Activated naive CD4-positive, alpha-beta T cell treated with anti-CD3 and anti-CD28 coated beads, Interleukin-2, amount 50 U/mL, for 16 hours (primary cell): Measurements from ENCODE around the gene UNC80.
A peak's percentile ranks its signal among the peaks of the same experiment; 100 is the strongest.

Experiments used
- DNase-seq: peaks from one replicate; pipeline ENCODE4 v3.0.0-alpha.2; 2020

UNC80 gene

DNA sequence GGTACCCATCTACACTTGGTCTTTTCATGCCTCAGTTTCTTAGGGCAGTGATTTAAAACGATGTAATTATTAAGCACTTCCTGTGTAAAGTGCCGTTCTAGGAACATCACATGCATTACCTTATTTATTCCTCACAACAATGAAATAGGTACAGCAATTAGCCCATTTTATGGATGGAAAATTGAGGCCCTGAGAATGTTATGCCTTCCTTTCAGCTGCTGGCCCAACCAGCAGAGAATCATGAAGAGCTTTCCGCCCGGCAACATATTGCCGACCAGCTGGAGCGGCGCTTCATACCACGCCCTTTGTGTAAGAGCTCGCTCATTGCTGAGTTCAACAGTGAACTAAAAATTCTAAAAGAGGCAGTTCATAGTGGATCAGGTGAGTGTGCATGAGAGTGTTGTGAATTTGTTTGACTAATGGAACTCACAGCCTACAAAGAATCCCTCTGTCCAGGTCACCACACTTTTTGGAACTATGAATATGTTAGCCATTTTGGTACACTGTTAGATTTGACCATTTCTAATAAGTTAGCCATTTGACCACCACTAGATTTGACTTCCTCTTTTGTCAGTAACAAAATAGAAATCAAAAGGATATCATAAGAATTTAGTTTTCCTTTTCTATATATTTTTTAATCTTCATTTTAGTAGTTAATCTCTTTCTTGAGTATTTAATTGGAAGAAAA is 205.2 kb downstream of the UNC80 start:
- no peak for DNase-seq

DNA sequence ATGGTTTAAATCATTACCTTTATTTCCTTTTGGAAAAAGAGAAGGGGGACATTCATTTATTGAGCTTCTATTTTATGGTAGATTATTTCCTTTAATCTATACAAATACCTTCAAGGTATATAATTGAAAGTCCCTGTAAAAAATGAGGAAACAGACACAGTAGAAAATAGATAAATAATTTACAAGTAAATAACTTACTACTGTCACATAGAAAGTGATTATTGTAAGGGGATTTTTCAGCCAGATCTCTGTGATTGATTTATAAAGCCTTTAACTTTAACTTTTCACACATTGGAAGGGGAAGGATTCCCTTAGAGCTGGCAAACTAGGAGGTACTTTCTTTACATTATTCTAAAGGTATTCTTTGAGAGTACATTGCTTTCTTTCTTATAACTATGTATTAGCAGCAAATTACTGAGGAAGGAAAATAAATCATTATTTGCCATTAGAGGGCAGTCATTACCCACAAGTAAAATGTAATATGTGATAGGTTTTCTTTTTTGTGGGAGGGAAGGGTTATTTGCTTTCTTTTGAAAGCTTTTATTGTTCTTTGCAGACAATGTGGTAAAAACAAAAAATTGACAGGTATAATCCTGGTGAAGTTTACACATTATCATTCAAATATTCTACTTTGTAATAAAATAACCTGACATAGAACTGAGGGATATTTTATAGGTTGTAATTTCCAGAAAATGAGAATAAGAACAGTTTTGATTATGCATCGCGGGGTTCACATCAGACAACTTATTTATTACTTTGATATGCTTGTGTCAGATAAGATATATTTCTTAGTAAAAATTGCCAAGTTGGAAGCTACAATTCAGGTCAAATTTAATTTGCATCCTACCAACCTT is 206.0 kb downstream of the UNC80 start:
- DNase-seq: no peak

DNA sequence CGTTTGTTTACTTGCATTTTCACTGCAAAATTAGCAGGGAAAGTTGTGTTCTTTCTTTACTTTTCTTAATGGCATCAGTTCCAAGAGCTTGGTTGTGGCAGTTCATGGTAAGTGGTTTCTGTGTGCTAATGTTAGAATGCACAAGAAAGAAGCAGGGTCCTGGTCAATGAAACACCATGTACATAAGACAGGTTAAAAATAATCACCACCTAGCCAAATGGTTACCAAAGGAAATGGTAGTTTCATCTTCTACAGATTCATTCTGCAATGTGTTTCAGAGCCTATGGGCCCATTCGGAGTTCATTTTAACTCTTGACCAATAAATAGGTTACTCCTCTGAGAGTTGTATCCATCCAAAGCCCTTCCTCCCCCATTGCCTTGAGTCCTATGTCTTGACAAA is 212.7 kb downstream of the UNC80 start:
- no peak for DNase-seq

DNA sequence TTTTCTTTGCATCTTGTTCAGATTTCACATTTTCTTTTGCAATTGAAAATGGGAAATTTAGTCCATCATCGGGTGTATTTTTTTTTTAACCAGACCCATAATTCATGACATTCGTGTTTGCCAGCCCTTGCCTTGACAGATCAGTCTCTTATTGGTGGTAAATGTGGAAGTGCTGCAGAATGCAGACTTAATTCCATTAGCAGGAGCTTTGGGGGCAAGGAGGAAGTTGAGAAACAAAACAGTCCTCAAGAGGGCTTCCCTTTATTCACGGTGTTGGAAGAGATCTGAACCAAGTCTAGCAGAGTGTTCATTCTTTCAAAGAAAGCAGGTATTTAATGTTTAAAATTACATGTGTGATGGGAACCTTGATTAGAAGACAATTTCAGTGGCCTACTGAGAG is 214.2 kb downstream of the UNC80 start:
- DNase-seq: no peak

DNA sequence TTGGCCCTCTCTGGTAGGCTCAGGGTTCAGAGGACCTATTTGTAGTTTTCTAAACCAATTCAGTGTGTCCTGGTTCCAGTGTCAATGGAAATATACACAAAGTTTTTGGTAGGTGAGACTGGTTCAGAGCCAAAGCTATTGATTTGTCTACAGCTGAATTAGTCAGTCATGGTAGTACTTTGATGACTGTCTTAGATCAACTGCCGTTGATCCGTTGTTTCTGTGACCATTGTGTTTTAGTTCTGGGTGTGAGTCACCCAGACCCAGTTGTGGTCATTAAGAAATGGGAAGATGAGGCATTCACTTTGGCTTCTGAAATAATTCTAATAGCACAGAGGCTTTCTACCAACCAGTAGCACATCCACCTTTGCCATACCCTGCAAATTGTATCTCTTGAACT is 214.8 kb downstream of the UNC80 start:
- no peak for DNase-seq

DNA sequence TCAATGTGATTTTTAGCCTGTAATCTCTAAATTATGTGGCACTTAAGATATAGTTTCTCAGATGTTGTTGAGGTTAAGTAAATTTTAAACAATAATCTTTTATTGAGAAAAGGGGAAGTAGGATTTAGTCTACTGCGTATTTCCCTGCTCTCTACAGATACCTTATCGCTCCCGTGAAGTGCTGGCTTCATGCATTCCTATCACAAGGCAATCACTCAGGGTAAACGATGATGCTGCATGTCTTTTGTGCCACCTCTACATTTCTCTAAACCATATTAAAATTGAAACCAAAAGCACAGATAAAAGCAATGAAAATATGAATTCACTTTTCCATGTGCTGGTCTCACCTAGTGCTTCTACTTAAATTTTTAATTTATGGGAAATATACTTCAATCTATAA is 216.4 kb downstream of the UNC80 start:
- DNase-seq: no peak

DNA sequence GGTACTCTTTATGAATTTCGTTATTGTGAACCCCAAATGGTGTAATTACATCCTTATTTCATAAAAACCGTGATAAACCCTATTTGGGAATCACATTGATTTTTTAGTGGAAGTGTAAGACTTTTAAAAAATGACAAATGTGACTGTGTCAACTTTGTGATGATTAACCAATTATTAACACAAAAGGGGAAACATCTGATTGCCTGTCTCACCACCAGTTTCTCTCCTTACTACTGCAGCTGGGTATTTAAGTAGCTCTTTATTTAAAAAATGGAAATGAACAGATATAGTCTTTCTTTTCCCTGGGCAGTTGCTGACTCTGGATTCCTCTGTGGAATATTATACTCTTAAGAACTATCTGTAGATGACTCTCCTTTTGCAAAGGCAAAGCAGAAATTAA is 219.2 kb downstream of the UNC80 start:
- DNase-seq: no peak

DNA sequence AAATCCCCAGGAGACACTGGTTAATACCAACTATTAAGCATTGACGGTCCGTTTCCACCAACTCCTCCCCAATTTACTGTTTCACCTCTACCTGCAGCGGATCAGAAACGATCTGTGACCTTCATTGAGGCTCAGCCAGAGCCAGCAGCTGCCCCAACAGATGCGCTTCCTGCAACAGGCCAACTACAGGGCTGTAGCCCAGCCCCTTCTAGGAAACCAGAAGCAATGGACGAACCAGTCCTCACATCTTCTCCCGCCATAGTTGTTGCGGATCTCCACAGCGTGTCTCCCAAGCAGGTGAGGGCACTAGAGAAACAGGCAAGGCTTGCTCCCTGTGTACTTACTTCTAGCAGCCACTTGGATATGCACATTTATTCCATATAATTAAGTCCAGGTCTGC is 222.3 kb downstream of the UNC80 start:
- DNase-seq: no peak

DNA sequence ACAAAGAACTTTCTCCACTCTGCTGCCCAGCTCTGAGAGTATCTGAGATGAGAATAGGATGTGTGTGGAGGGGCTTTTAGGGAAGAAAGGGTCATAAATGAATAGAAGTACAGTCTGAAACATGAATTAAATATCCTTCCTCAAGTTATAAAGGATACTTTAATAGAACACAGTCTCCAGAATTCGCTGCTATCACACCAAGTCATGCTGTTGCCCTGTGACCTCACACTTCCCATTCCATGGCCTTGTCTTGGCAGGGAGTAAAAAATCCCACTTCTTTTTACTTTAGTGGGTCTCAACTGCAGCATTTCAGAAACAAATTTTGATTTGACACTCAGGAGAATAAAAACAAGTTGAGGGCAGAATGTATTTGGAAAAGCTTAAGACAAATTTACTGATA is 227.0 kb downstream of the UNC80 start:
- DNase-seq: no peak

DNA sequence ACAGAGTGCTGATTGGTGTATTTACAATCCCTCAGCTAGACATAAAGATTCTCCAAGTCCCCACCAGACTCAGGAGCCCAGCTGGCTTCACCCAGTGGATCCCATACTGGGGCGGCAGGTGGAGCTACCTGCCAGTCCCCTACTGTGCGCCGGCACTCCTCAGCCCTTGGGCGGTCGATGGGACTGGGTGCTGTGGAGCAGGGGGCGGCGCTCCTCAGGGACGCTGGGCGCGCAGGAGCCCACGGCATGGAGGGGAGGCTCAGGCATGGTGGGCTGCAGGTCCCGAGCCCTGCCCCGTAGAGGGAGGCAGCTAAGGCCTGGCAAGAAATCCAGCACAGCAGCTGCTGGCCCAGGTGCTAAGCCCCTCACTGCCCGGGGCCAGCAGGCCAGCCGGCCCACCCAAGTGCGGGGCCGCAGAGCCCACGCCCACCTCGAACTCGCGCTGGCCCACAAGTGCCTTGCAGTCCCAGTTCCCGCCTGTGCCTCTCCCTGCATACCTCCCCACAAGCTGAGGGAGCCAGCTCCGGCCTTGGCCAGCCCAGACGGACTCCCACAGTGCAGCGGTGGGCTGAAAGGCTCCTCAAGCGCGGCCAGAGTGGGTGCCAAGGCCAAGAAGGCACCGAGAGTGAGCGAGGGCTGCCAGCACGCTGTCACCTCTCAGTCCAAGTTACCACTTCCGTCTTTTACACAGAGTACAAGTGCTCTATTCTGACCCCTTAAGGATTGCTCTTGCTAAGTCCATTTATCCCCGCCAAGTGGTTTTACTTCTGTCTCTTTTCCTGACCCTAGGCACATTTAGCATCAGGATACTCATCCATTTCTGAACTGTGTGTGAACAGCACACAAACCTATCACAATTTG is 229.1 kb downstream of the UNC80 start:
- no peak for DNase-seq

DNA sequence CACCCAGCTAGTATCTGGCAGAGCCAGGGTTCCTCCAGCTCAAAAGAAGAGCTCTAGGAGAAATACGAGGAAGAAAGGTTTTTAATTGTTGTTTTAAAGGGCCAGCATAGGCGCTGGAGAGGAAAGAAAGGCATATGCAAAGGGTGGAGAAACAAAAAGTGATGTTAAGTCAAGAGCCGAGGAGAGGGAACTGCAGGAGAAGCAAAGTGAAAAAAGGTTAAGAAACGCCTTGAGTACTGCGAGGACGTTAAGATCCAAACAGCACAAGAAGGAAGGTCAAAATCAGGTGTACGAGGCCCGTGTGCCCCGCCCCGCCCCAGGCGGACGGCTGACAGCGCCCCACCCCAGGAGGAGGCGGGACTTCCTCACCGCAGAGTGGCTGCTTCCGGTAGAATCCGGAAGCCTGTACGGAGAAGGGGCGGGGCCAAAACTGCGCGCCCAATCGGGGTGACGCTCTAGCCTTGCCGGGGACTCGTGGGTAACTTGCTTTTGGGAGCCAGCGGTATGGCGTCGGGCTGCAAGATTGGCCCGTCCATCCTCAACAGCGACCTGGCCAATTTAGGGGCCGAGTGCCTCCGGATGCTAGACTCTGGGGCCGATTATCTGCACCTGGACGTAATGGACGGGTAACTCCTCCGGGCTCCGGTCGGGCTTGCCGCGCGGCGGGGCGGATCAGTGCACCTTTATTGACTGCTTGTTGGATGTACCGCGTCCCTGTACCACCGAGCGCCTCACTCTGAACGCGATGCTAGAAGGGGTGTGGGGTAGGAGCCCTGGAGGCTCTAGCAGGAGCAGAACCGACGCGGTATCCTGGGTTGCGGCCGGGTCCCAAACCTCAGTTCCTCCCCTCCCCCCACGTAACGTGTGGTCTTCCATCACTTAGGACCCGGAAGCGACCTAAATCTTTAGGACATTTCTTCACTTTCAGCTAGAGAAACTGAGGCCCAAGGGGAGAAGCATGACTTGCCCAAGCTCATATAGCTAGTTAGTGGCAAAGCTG is 230.8 kb downstream of the UNC80 start, which contains the start of gene RPE:
RPE (plus strand) TSS at position 481 of the 1,000 bp plus-strand sequence; CDS start at position 505, 24 bp downstream.
- DNase-seq: peak; percentile 99

DNA sequence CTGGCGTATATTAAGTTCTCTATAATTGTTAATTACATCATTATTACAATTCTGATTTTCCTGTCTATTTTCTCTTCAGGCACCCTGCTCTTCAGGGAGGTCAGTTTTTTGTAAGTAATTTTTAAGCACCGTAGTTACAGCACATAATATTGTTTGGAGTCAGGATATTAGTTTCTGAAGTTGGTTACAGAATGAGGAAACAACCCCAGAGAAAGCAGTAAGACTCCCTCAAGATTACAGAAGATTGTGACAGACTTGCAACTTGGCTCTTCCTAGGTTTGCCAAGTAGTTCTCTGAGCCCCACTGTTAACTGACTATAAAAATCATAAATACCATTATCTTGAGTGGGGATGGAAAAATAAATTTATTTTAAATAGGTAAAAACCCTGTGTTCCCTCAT is 231.7 kb downstream of the UNC80 start:
- no peak for DNase-seq

DNA sequence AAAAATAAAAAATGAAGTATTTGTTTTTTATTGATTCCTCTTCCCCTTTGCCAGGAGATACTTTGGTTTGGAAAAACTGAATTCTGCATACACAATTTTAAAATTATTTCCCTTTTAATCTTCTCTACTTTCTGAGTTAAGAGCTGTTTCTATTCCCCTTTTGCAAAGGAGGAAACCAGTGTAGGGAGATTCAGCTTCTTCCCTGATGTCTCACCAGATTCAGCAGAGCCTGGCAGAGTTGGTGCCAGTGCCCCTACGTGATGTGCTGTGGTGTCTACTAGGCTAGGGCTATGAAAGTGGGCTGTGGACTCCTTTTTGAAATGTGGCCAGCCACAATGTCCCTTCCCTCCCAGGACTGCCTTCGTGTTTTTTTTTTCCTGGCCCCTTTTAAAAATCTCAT is 233.2 kb downstream of the UNC80 start:
- DNase-seq: no peak

DNA sequence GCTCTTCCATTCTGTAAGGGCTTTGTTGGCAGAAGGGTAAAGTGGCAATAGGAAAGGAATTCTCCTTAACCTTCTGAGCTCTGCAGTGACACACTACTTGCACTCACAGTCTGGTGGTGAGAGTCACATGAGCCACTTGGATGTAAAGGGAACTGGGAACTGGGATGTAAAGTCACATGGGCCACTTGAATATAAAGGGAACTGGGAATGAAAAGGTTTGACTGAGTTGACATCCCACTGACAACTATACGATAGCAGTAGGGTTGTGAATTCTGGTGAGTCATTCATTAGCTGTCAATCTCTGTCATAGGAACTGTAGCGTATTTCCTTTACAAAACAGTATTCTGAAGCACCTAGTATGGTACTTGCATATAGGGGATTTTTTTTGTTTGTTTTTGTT is 236.3 kb downstream of the UNC80 start:
- no peak for DNase-seq

DNA sequence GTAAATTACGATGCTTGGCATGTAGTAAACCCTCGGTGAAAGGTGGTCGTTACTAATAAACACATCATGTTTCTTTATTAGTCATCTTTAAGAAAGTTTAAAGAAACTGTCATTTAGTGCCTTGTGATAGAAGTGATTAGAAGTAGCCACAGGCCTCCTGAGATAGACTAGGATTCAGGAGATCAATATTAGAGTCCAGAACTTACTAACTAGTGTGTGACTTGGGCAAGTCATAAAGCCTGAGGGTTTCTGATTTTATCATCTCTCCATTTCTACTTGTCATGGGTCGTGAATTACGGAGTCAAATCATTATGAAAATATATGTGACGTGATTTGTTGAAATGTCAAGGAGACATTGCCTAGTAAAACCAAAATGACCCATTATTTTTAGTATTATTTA is 237.5 kb downstream of the UNC80 start:
- no peak for DNase-seq

DNA sequence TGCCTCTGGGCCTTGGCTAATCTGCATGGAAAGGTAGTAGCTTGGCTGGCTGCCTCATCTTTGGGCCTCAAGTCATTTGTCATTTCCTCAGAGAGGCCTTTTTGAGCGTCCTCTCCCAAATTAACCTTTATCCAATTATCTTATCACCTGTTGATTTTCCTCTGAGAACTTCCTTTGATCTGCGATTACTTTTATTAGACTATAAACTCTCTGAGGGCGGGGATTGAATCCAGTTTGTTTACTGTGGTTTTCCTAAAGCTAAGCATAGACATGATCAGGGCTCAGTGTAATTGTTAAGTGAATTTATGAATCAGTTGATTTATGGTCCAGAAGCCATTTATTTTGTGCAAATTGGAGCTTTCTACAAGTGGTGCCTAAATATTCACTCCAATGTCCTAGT is 238.3 kb downstream of the UNC80 start:
- no peak for DNase-seq

DNA sequence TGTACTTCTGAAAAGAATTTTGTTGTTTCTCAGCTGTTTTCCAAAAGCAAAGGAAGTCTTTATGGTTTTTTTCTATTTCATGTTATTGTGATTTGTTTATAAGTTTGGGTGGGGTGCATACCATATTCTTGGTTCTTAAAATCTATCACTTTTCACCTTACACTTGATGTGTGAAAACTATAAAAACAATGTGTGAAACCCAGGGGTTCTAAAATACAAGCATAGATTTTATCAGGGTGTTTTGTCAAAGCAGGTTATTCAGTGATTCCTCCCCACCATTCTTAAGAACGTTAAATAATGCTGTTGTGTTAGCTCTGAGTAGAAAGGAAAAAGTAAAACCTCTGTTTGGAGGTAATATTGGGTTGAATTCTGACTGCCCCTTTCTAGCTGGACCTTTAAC is 248.5 kb downstream of the UNC80 start:
- no peak for DNase-seq

DNA sequence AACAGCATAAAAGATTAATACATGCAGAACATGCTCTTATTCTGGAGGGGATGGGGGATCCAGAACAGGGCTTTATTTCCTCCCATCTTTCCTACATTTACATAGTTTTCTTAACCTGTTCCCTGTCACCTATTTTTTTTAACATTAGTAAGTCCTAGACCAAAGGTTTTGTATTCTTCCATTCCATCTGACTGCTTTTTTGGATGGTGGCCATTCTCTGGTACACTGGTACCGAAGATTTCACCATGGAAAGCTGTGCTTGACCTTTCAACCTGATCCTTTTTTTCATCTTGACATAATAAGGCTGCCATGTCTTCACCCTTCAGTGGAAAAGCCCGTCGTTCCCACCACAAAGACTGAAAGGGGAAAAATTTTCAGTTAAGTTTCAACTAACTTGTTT is 251.2 kb downstream of the UNC80 start:
- DNase-seq: no peak

DNA sequence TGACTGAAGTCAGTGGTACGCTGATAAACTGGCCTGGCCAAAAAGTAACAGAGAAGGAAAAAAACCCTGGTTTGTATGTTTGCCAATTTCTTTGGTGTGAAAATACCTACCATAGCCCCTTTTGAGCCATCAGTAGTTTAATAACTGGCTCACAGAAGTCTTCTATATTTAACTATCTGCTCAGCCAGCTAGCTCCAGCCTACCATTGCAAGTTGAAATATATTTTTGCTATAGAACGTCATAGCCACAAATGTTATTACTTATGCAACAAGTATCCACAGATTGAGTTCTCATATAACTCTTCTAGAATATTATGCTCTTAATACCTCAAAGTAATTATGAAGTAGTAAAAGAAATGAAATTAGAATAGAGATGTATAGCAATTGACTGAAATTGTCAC is 256.0 kb downstream of the UNC80 start:
- no peak for DNase-seq

DNA sequence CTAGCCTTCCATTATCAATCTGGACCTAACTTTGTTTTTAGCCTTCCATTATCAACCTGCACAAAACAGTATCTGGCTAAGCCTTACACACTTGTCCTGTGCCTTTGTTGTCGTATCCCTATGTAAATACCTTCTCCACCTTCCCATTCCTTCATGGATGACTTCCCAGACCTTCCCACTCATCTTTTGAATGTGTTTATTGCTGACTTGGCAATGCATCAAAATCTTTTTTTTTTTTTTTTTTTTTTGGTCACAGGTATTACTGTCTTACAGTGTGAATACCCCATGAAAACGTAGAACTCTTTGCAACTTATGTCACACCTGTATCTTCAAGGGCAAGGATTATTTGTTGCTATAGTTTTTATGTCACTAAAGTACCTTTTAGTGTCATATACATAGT is 256.5 kb downstream of the UNC80 start:
- DNase-seq: no peak

DNA sequence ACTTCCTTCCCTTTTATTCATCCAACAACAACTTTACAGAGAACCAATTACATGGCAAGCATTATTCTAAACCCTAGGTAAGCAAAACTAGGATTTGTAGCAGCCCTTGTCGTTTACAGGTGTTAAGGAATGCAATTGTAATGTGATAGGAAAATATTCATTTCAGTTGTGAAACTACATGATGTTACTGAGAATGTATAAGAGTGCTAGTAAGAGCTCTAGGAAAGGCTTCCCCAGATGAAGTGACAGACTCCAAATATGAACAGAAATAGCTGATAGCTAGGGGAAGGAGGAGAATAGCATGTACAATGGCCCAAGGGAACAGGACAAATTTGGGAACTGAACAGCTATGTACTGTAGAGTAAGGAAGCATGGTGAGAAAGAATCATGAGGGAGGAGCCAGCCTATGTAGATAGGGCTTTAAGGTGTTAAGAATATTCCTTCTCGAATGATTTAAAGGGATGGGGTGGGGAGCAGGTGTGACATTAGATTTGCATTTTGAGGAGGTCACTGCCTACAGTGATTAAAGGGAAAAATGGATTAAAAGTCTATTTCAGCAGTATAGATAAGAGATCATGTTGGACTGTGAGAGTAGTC is 262.6 kb downstream of the UNC80 start:
- DNase-seq: no peak

DNA sequence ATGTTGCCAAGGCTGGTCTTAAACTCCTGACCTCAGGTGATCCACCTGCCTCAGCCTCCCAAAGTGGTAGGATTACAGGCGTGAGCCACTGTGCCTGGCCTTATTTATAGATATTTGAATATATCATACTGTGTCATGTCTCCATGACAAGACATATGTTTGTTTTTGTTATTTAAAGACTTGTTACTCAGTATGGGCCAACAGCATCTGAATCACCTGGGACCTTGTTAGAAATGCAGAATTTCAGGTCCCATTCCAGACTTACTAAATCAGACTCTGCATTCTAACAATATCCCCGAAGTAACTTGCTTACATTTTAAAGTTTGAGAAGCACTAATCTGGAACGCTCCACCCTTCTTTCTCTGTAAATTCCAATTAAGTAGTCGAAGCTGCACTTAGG is 264.0 kb downstream of the UNC80 start:
- DNase-seq: no peak
